Right lobe of liver (tissue), 6 donors: ENCODE results near the gene ARHGAP40. TPM values are rescaled to one million over a fixed set of nuclear protein-coding genes. Genes with fewer than 3 reads are reported as not detected.
A peak's percentile ranks its signal among the peaks of the same experiment; 100 is the strongest.

Source experiments
- ATAC-seq, 4 donors: fragments of 200-7000 bp; cut with Tn5 transposase; one replicate each; pipeline ENCODE4 v1.9.1; 2020; ENCODE audit warnings: mild to moderate bottlenecking in 4 of 4, moderate library complexity in 4 of 4
- DNase-seq, 3 donors: peaks; one replicate each; pipeline ENCODE4 v3.0.0-alpha.2; 2020
- H3K27ac ChIP-seq, 3 donors: fragments of 200-600 bp; one replicate each; pipeline ENCODE4 v1.8.0; 2022
- H3K27me3 ChIP-seq, 2 donors: fragments of 200-600 bp; one replicate each; pipeline ENCODE4 v1.8.0; 2022
- H3K36me3 ChIP-seq, 4 donors: fragments of 200-600 bp; sonication (generic) in 1 of 4; one replicate each; pipeline versions ENCODE4 v1.5.1 to v1.8.0; 2017 to 2022; ENCODE audit warnings: control low read depth in 1 of 4
- H3K4me1 ChIP-seq, 4 donors: fragments of 200-600 bp; sonication (generic) in 1 of 4; one replicate each; pipeline versions ENCODE4 v1.5.1 to v1.8.0; 2017 to 2022; ENCODE audit warnings: control low read depth in 1 of 4
- H3K4me3 ChIP-seq, 3 donors: fragments of 200-600 bp; one replicate each; pipeline ENCODE4 v1.8.0; 2022
- H3K9me3 ChIP-seq, 4 donors: fragments of 200-600 bp; sonication (generic) in 1 of 4; one replicate each; pipeline versions ENCODE4 v1.5.1 to v1.8.0; 2017 to 2022; ENCODE audit warnings: control low read depth in 1 of 4
- POLR2A ChIP-seq: fragments of 450-650 bp; IDR thresholded peaks from one replicate; pipeline ENCODE4 v1.6.1; 2017; ENCODE audit warnings: antibody characterized with exemption, mild to moderate bottlenecking
- WGBS: methylation state at CpG from one replicate; pipeline ENCODE4 v1.1.6; 2018; ENCODE audit warnings: low coverage, low lambda C conversion rate; ENCODE audit not compliant: insufficient coverage; ENCODE audit errors: missing lambda C conversion rate; 5-methylcytosine and 5-hydroxymethylcytosine counted together
- intact Hi-C, 2 donors: fragments of 100-400 bp; cut with DNase I; formaldehyde crosslinking; loops; one replicate each; pipeline versions ENCODE4 v1.11.2 to v1.14.1; 2022
- total RNA-seq, 6 experiments: library from RNA; depleted of rRNA in 2 of 6; stranded (reverse); fragments of >200 nt in 2 of 6; fragmentation: NEBNext Ultra II Directional in 3 of 6; extraction: Animal tissue kit (Norgen Biotek cat#: 25700) in 3 of 6; gene quantifications; one replicate each; pipeline versions ENCODE4 v1.1.0 to v1.2.4, GENCODE V29; 2016 to 2023
- TF ChIP-seq, protein P1 (sequence below), 4 donors: fragments of 200-600 bp in 3 of 4; fragments of 450-650 bp in 1 of 4; IDR thresholded peaks; one replicate each; pipeline versions ENCODE4 v1.5.1 to v1.8.0; 2016 to 2022; ENCODE audit warnings: antibody characterized with exemption in 4 of 4, mild to moderate bottlenecking in 2 of 4
- donor health status: DM: no; HTN: yes; CAD: no.
- donor health status: DM: no; HTN: no; CAD: no.
- donor health status: DM: no; HTN: no; CAD: no.
- donor health status: DM: no; HTN: yes; CAD: no.
- donor health status: DM: no; HTN: yes; CAD: no.

Gene ARHGAP40
- total RNA-seq, 6 experiments from 2014 or later: 0.12 TPM; not detected in 5

DNA sequence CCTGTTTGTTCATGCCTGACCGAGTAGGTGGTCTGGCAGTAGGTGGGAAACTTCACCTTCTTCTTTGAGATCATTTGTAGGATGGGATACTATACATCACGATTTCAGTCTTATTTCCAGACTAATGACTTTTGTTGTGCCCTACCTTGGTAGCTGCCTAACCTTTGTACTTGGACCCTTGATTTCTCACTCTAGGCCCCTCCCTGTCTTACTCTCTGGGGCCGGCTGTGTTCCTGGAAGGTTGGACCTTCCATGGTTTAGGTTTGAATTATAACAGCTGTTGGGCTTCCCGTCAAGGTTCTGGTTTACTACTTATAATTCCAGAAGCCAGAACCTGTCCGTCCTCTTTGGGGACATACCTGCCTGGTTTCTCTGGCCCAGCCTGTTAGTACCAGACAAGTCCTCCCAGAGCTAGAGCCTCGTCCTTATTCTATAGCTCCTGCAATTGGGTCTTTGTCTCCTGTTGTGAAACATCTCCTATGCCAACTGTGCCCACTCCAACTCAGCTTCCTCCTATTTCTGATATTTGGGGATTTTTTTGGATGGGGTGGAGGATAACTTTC is 35.5 kb upstream of the ARHGAP40 start:
- Histone ChIP-seq H3K36me3 (peaks cover 0 to 23% (median 5%) of the 10 kb centered on the region in 4 donors), H3K4me1 (no peaks in the 10 kb centered on the region), H3K9me3 (no peaks in the 10 kb centered on the region), H3K27me3 (no peaks in the 10 kb centered on the region), H3K27ac (no peak overlapping the region), H3K4me3 (no peak overlapping the region)
- TF ChIP-seq POLR2A: no peak
- TF ChIP-seq, protein P1, sequence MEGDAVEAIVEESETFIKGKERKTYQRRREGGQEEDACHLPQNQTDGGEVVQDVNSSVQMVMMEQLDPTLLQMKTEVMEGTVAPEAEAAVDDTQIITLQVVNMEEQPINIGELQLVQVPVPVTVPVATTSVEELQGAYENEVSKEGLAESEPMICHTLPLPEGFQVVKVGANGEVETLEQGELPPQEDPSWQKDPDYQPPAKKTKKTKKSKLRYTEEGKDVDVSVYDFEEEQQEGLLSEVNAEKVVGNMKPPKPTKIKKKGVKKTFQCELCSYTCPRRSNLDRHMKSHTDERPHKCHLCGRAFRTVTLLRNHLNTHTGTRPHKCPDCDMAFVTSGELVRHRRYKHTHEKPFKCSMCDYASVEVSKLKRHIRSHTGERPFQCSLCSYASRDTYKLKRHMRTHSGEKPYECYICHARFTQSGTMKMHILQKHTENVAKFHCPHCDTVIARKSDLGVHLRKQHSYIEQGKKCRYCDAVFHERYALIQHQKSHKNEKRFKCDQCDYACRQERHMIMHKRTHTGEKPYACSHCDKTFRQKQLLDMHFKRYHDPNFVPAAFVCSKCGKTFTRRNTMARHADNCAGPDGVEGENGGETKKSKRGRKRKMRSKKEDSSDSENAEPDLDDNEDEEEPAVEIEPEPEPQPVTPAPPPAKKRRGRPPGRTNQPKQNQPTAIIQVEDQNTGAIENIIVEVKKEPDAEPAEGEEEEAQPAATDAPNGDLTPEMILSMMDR (IDR thresholded peaks at IDR 0.05): no peak
- intact Hi-C loops: no loop called here
- DNase-seq (no peak), ATAC-seq (no peak)
- WGBS: 86% methylated on average over 5 of the region's 6 CpGs

GRCh38 chr20:38569747-38570525 is 31.7 kb upstream of the ARHGAP40 start:
- WGBS: 71% methylated on average over 5 of the region's 5 CpGs
- TF ChIP-seq POLR2A: no peak
- TF ChIP-seq, protein P1 (IDR thresholded peaks at IDR 0.05): no peak
- intact Hi-C loops: no loop called here
- no peak overlapping the region for H3K27ac ChIP-seq
- ATAC-seq (no peak), DNase-seq (no peak)
- no peaks in the 10 kb centered on the region for H3K27me3 ChIP-seq
- peaks cover 0 to 39% (median 10%) of the 10 kb centered on the region in 4 donors for H3K36me3 ChIP-seq
- H3K4me1 ChIP-seq: no peaks in the 10 kb centered on the region
- no peak overlapping the region for H3K4me3 ChIP-seq
- H3K9me3 ChIP-seq: no peaks in the 10 kb centered on the region

DNA sequence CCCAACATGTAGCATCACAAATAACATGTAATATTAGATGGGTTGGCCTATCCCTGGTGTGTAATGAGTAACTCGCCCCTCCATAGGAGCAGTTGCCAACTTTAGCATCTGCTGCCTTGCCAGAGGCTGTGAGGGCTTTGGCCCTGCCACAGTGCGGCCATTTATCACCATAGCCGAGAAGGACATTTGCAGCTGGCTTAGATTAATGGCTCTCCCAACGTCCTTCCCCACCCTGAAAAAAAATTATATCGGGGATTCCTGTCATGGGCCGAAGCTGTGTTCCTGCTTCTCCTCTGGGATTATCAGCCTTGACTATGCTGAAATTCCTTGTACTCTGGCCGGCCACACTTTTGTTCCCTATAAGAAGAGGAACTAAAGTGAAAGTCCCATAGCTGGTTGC is 28.2 kb upstream of the ARHGAP40 start:
- WGBS: 93% methylated on average over 4 of the region's 7 CpGs
- H3K27me3 ChIP-seq: no peaks in the 10 kb centered on the region
- H3K4me1 ChIP-seq: no peaks in the 10 kb centered on the region
- no peak overlapping the region for H3K4me3 ChIP-seq
- DNase-seq (no peak), ATAC-seq (no peak)
- TF ChIP-seq POLR2A: no peak
- TF ChIP-seq, protein P1 (IDR thresholded peaks at IDR 0.05): no peak
- H3K36me3 ChIP-seq: peaks cover 0 to 39% (median 14%) of the 10 kb centered on the region in 4 donors
- no peak overlapping the region for H3K27ac ChIP-seq
- intact Hi-C loops: no loop called here
- H3K9me3 ChIP-seq: no peaks in the 10 kb centered on the region

GRCh38 chr20:38579219-38579910 is 22.2 kb upstream of the ARHGAP40 start:
- no peak overlapping the region for H3K4me3 ChIP-seq
- H3K27ac ChIP-seq: no peak overlapping the region
- no peak for DNase-seq
- intact Hi-C loops: no loop called here
- H3K4me1 ChIP-seq: no peaks in the 10 kb centered on the region
- H3K27me3 ChIP-seq: no peaks in the 10 kb centered on the region
- WGBS: 18% methylated on average over 2 of the region's 7 CpGs
- no peak for TF ChIP-seq POLR2A
- TF ChIP-seq, protein P1 (IDR thresholded peaks at IDR 0.05): no peak
- peak; percentile 17 to 67 (median 45) for ATAC-seq
- peaks cover 0 to 15% (median 4%) of the 10 kb centered on the region in 4 donors for H3K36me3 ChIP-seq
- no peaks in the 10 kb centered on the region for H3K9me3 ChIP-seq
